HepG2 (cell line): ENCODE measurements around the gene CENPP. TPM values are rescaled to one million over a fixed set of nuclear protein-coding genes. Genes with fewer than 3 reads are reported as not detected.

Experiments
- ATAC-seq: fragments of 200-7000 bp; cut with Tn5 transposase; 3 replicates; pipeline ENCODE4 v1.9.1; 2020; ENCODE audit warnings: mild to moderate bottlenecking, moderate library complexity
- BruUV-seq: library from RNA; stranded (reverse); fragments of 400-500 nt; replicated peaks from 2 replicates; lab custom pipeline; 2021; lab: Mats Ljungman, UMichigan
- CTCF ChIA-PET: fragments of 300-600 bp; formaldehyde crosslinking; extraction: SDS; loops from one replicate; lab custom pipeline; 2021; ENCODE audit warnings: low total read pairs, inconsistent platforms, low intra/inter-chr PET ratio; lab: Yijun Ruan, JAX
- POLR2A ChIA-PET: fragments of 350-600 bp; sonication (Branson Sonifier 250); formaldehyde crosslinking; loops from one replicate; lab custom pipeline; 2020; ENCODE audit warnings: antibody characterized with exemption, inconsistent platforms; lab: Yijun Ruan, JAX
- DNase-seq: peaks from one replicate; pipeline ENCODE4 v3.0.0-alpha.2; 2015; ENCODE audit warnings: low spot score
- FAIRE-seq: peaks from 3 replicates; lab custom pipeline; 2011; peaks lifted over from hg19 to GRCh38; lab: Jason Lieb, UNC
- H2AFZ ChIP-seq: one replicate; pipeline ENCODE4 v1.6.1; 2011; ENCODE audit warnings: low read length, inconsistent platforms
- H3K27ac ChIP-seq: fragments of 300-600 bp; 3 replicates; pipeline ENCODE4 v1.8.0; 2011; ENCODE audit warnings: mixed run types, mild to moderate bottlenecking, mixed read lengths, low read length, inconsistent platforms; ENCODE audit not compliant: insufficient read depth; ENCODE audit errors: extremely low read length
- H3K27me3 ChIP-seq, 2 experiments: fragments of 200-600 bp in 1 of 2; 2 replicates in 1 of 2; 3 replicates in 1 of 2; pipeline versions ENCODE4 v1.6.0 to v1.8.0; 2011; ENCODE audit warnings: low read length in 2 of 2, mild to moderate bottlenecking in 2 of 2, moderate library complexity in 2 of 2, inconsistent platforms in 1 of 2; ENCODE audit not compliant: insufficient read depth in 2 of 2, control insufficient read depth in 1 of 2
- H3K36me3 ChIP-seq, 2 experiments: fragments of 200-600 bp in 1 of 2; replicated peaks in 1 of 2; 2 replicates in 1 of 2; 3 replicates in 1 of 2; pipeline versions ENCODE4 v1.5.1 to v1.8.0; 2011; ENCODE audit warnings: low read length in 2 of 2, inconsistent platforms in 1 of 2; ENCODE audit not compliant: insufficient read depth in 2 of 2, control insufficient read depth in 1 of 2
- H3K4me1 ChIP-seq: 2 replicates; pipeline ENCODE4 v1.5.1; 2012; ENCODE audit warnings: low read length, inconsistent platforms; ENCODE audit not compliant: insufficient read depth
- H3K4me2 ChIP-seq: 2 replicates; pipeline ENCODE4 v1.6.0; 2011; ENCODE audit warnings: low read depth, low read length, inconsistent platforms
- H3K4me3 ChIP-seq, 3 experiments: fragments of 200-600 bp in 1 of 3; sonication (generic), shearing (Covaris generic) in 1 of 3; replicated peaks in 1 of 3; 2 replicates each; pipeline ENCODE4 v1.5.1; 2011 to 2016; ENCODE audit warnings: low read length in 3 of 3, inconsistent platforms in 2 of 3, low read depth in 2 of 3, mild to moderate bottlenecking in 2 of 3, control low read depth in 1 of 3, mixed read lengths in 1 of 3; ENCODE audit not compliant: insufficient read depth in 1 of 3
- H3K79me2 ChIP-seq: one replicate; pipeline ENCODE4 v1.6.1; 2011; ENCODE audit warnings: low read length, inconsistent platforms; ENCODE audit not compliant: insufficient read depth
- H3K9ac ChIP-seq: 2 replicates; pipeline ENCODE4 v1.6.0; 2011; ENCODE audit warnings: mild to moderate bottlenecking, low read depth, low read length, inconsistent platforms; ENCODE audit not compliant: insufficient read depth
- H3K9me3 ChIP-seq: 2 replicates; pipeline ENCODE4 v1.5.1; 2012; ENCODE audit warnings: mild to moderate bottlenecking, low read length
- H4K20me1 ChIP-seq: 2 replicates; pipeline ENCODE4 v1.6.0; 2011; ENCODE audit warnings: inconsistent platforms, mild to moderate bottlenecking, low read length, moderate library complexity; ENCODE audit not compliant: insufficient read depth
- ADNP ChIP-seq: sonication (generic); formaldehyde crosslinking; IDR thresholded peaks from 2 replicates; pipeline ENCODE4 v1.4.0; 2020; ENCODE audit warnings: missing genetic modification reagents
- CEBPG ChIP-seq: IDR thresholded peaks from 2 replicates; pipeline ENCODE4 v1.6.1; 2016
- GMEB2 ChIP-seq: IDR thresholded peaks from 2 replicates; pipeline ENCODE4 v1.6.1; 2016; ENCODE audit warnings: missing biosample characterization, missing genetic modification reagents, low read depth
- HHEX ChIP-seq: IDR thresholded peaks from 2 replicates; pipeline ENCODE4 v1.6.1; 2016; ENCODE audit warnings: control low read depth
- IRF1 ChIP-seq: sonication (generic); formaldehyde crosslinking; IDR thresholded peaks from 2 replicates; pipeline ENCODE4 v1.4.0; 2020; ENCODE audit warnings: low read depth, mild to moderate bottlenecking, missing genetic modification reagents
- MAF1 ChIP-seq: sonication (generic); formaldehyde crosslinking; IDR thresholded peaks from 2 replicates; pipeline ENCODE4 v1.5.0; 2020; ENCODE audit warnings: missing genetic modification reagents, borderline replicate concordance
- PAX8 ChIP-seq: sonication (generic); formaldehyde crosslinking; IDR thresholded peaks from 2 replicates; pipeline ENCODE4 v1.8.0; 2022; ENCODE audit warnings: mild to moderate bottlenecking, missing genetic modification reagents, borderline replicate concordance
- PHB2 ChIP-seq: fragments of 450-650 bp; IDR thresholded peaks from 2 replicates; pipeline ENCODE4 v1.6.1; 2018; ENCODE audit not compliant: partially characterized antibody
- SAP130 ChIP-seq: IDR thresholded peaks from 2 replicates; pipeline ENCODE4 v1.6.1; 2016; ENCODE audit warnings: low read depth
- SSRP1 ChIP-seq: IDR thresholded peaks from 2 replicates; pipeline ENCODE4 v1.6.1; 2016; ENCODE audit warnings: control low read depth
- TGIF2 ChIP-seq: IDR thresholded peaks from 2 replicates; pipeline ENCODE4 v1.6.1; 2016; ENCODE audit warnings: control low read depth, missing compliant biosample characterization
- TSC22D2 ChIP-seq: sonication (generic); formaldehyde crosslinking; IDR thresholded peaks from 2 replicates; pipeline ENCODE4 v1.5.1; 2020; ENCODE audit warnings: missing genetic modification reagents, mild to moderate bottlenecking, borderline replicate concordance
- ZFY ChIP-seq: sonication (generic); formaldehyde crosslinking; IDR thresholded peaks from 2 replicates; pipeline ENCODE4 v1.4.0; 2020; ENCODE audit warnings: missing genetic modification reagents
- ZMAT5 ChIP-seq: sonication (generic); formaldehyde crosslinking; IDR thresholded peaks from 2 replicates; pipeline ENCODE4 v1.5.0; 2020; ENCODE audit warnings: mild to moderate bottlenecking, low read depth, missing genetic modification reagents, borderline replicate concordance
- ZNF350 ChIP-seq: sonication (generic); formaldehyde crosslinking; IDR thresholded peaks from 2 replicates; pipeline ENCODE4 v1.4.0; 2020; ENCODE audit warnings: mild to moderate bottlenecking, low read depth, missing genetic modification reagents, borderline replicate concordance
- WGBS: methylation state at CpG from one replicate; pipeline ENCODE4 v1.1.6; 2017; ENCODE audit warnings: low lambda C conversion rate; 5-methylcytosine and 5-hydroxymethylcytosine counted together
- in situ Hi-C: cut with HindIII; loops from 2 replicates; pipeline ENCODE4 v1.10.0; 2017; ENCODE audit warnings: low pct_unique_long_range_greater_than_20kb; ENCODE audit not compliant: extremely low pct_ligation_motif_present
- intact Hi-C: fragments of 100-400 bp; cut with micrococcal nuclease; formaldehyde crosslinking; loops from one replicate; pipeline ENCODE4 v1.10.0; 2022; ENCODE audit not compliant: unreplicated experiment
- polyA plus RNA-seq, 8 experiments: library from polyadenylated mRNA; depleted of rRNA in 3 of 8; stranded (reverse) in 7 of 8; unstranded in 1 of 8; fragments of >200 nt; fragmentation: Illumina TruSeq in 4 of 8; extraction: Trizol in 4 of 8; gene quantifications; 2 replicates each; pipeline versions ENCODE4 v1.2.1 to v1.2.3, GENCODE V29; 2011 to 2016; ENCODE audit warnings: low read depth in 4 of 8, missing spikeins in 1 of 8, mixed read lengths in 1 of 8; ENCODE audit not compliant: insufficient read depth in 1 of 8
- total RNA-seq, 5 experiments: library from RNA; depleted of rRNA; stranded (reverse); fragments of >200 nt; fragmentation: Illumina TruSeq; extraction: Trizol; gene quantifications; 2 replicates each; pipeline ENCODE4 v1.2.3, GENCODE V29; 2016; ENCODE audit warnings: low read depth in 1 of 5
- TF ChIP-seq, protein P1 (sequence below): sonication (generic); formaldehyde crosslinking; IDR thresholded peaks from 2 replicates; pipeline ENCODE4 v1.4.0; 2020; ENCODE audit warnings: mild to moderate bottlenecking, missing genetic modification reagents, borderline replicate concordance
- TF ChIP-seq, protein P2 (sequence below): sonication (generic); formaldehyde crosslinking; IDR thresholded peaks from 2 replicates; pipeline ENCODE4 v1.4.0; 2020; ENCODE audit warnings: missing genetic modification reagents, mild to moderate bottlenecking, borderline replicate concordance

Gene CENPP
- total and polyA plus RNA-seq, 2 of the 13 experiments (the other 11 are each of a cell fraction or from before 2014, with no cell fraction given), result 2.0 to 11.4 TPM

- POLR2A ChIA-PET, result interaction anchor here (1.0 to 1.1 kb wide), 2 partner anchors 23 to 25 kb away, joined by 3 to 5 read pairs; no protein-coding TSS in a partner anchor
- peaks cover 2 to 41% of the 10 kb centered on the region in 2 experiments; a peak in 4 of 5 replicates for H3K36me3 ChIP-seq
- H3K79me2 ChIP-seq, result peaks cover 54% of the 10 kb centered on the region
- CTCF ChIA-PET, result no interaction called here
- H3K4me1 ChIP-seq, result peaks cover 36% of the 10 kb centered on the region
- 27% methylated on average over 7 of the region's 8 CpGs for WGBS
- intact Hi-C loops (loop anchor here (2.0 kb wide), 1 partner anchor 342 kb away; no protein-coding TSS in a partner anchor), in situ Hi-C loops (no loop called here)
- ATAC-seq (peak; percentile 12; the same call in 2 of the 3 replicates), FAIRE-seq (no peak), DNase-seq (peak; percentile 18)
- no peak overlapping the region for H2AFZ ChIP-seq
- no peaks in the 10 kb centered on the region; a peak in 1 of 5 replicates for H3K27me3 ChIP-seq
- no peaks in the 10 kb centered on the region for H3K9me3 ChIP-seq
- peak overlapping the region; percentile 99 for H3K4me2 ChIP-seq
- peak overlapping the region; percentile 78 to 92 (median 82) for H3K4me3 ChIP-seq
- peak overlapping the region; percentile 93 for H3K9ac ChIP-seq
- no TSS peak for BruUV-seq
- H3K27ac ChIP-seq, result peak overlapping the region; percentile 85
- peaks cover 31% of the 10 kb centered on the region for H4K20me1 ChIP-seq
- TF ChIP-seq HHEX (CRISPR knock-in tag), result no peak
- peak; percentile 34; the same call in 1 of the 2 replicates for TF ChIP-seq CEBPG (CRISPR knock-in tag)
- TF ChIP-seq TGIF2 (CRISPR knock-in tag), result 0 out of 2 replicates have a peak, but pooled peaks have one; percentile 14
- no peak for TF ChIP-seq PHB2
- TF ChIP-seq, protein P1, sequence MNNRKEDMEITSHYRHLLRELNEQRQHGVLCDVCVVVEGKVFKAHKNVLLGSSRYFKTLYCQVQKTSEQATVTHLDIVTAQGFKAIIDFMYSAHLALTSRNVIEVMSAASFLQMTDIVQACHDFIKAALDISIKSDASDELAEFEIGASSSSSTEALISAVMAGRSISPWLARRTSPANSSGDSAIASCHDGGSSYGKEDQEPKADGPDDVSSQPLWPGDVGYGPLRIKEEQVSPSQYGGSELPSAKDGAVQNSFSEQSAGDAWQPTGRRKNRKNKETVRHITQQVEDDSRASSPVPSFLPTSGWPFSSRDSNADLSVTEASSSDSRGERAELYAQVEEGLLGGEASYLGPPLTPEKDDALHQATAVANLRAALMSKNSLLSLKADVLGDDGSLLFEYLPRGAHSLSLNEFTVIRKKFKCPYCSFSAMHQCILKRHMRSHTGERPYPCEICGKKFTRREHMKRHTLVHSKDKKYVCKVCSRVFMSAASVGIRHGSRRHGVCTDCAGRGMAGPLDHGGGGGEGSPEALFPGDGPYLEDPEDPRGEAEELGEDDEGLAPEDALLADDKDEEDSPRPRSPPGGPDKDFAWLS, result no peak
- TF ChIP-seq GMEB2, result no peak
- TF ChIP-seq PAX8 (CRISPR knock-in tag), result no peak
- TF ChIP-seq ADNP (CRISPR knock-in tag), result no peak
- no peak for TF ChIP-seq MAF1 (CRISPR knock-in tag)
- 0 out of 2 replicates have a peak, but pooled peaks have one; percentile 43 for TF ChIP-seq TSC22D2 (CRISPR knock-in tag)
- TF ChIP-seq, protein P2, sequence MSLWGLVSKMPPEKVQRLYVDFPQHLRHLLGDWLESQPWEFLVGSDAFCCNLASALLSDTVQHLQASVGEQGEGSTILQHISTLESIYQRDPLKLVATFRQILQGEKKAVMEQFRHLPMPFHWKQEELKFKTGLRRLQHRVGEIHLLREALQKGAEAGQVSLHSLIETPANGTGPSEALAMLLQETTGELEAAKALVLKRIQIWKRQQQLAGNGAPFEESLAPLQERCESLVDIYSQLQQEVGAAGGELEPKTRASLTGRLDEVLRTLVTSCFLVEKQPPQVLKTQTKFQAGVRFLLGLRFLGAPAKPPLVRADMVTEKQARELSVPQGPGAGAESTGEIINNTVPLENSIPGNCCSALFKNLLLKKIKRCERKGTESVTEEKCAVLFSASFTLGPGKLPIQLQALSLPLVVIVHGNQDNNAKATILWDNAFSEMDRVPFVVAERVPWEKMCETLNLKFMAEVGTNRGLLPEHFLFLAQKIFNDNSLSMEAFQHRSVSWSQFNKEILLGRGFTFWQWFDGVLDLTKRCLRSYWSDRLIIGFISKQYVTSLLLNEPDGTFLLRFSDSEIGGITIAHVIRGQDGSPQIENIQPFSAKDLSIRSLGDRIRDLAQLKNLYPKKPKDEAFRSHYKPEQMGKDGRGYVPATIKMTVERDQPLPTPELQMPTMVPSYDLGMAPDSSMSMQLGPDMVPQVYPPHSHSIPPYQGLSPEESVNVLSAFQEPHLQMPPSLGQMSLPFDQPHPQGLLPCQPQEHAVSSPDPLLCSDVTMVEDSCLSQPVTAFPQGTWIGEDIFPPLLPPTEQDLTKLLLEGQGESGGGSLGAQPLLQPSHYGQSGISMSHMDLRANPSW (CRISPR knock-in tag), result no peak
- TF ChIP-seq IRF1, result no peak
- peak; percentile 11; the same call in 1 of the 2 replicates for TF ChIP-seq SAP130
- no peak for TF ChIP-seq ZNF350
- TF ChIP-seq SSRP1 (CRISPR knock-in tag), result 0 out of 2 replicates have a peak, but pooled peaks have one; percentile 33
- TF ChIP-seq ZFY (CRISPR knock-in tag), result 0 out of 2 replicates have a peak, but pooled peaks have one; percentile 21
- TF ChIP-seq ZMAT5 (CRISPR knock-in tag), result no peak
Measured at GRCh38 chr9:92292338-92293074, 33.2 kb upstream of the CENPP start.
